HG02840 (cell line): ENCODE data around the gene AQP7.
"Not testable (repeated sequence)": the region's sequence is repeated elsewhere in the genome, so short reads cannot be mapped to it uniquely, and the experiment has no call there.

Experiments
- ATAC-seq: cut with Tn5 transposase; IDR thresholded peaks from one replicate; pipeline ENCODE4 v1.9.1; 2021; ENCODE audit warnings: mild to moderate bottlenecking, moderate library complexity, moderate number of reproducible peaks; ENCODE audit not compliant: unreplicated experiment, low FRiP score

Gene AQP7

GRCh38 chr9:33378121-33378795, 24.1 kb downstream of the AQP7 start:
- ATAC-seq, result no peak

GRCh38 chr9:33377089-33377715, 25.2 kb downstream of the AQP7 start:
- no peak for ATAC-seq

GRCh38 chr9:33375841-33376321, 26.5 kb downstream of the AQP7 start:
- no peak for ATAC-seq

- ATAC-seq, result no peak
Observed at GRCh38 chr9:33375238-33375840, 27.0 kb downstream of the AQP7 start.

GRCh38 chr9:33374634-33375237, 27.6 kb downstream of the AQP7 start:
- ATAC-seq, result no peak

GRCh38 chr9:33374190-33374589, 28.2 kb downstream of the AQP7 start:
- no peak for ATAC-seq

GRCh38 chr9:33372900-33373299, 29.5 kb downstream of the AQP7 start:
- ATAC-seq, result no peak

- no peak for ATAC-seq
Observed at GRCh38 chr9:33366979-33367480, 35.3 kb downstream of the AQP7 start.

- not testable (repeated sequence) for ATAC-seq
Observed at GRCh38 chr9:33364814-33365213, 37.6 kb downstream of the AQP7 start.

GRCh38 chr9:33364127-33364526, 38.2 kb downstream of the AQP7 start:
- ATAC-seq, result no peak

- ATAC-seq, result not testable (repeated sequence)
Observed at GRCh38 chr9:33358641-33359040, 43.7 kb downstream of the AQP7 start.

- ATAC-seq, result no peak
Observed at GRCh38 chr9:33355933-33356332, 46.4 kb downstream of the AQP7 start.

GRCh38 chr9:33354651-33355211, 47.6 kb downstream of the AQP7 start:
- no peak for ATAC-seq

GRCh38 chr9:33351547-33351946, 50.8 kb downstream of the AQP7 start:
- ATAC-seq, result no peak

GRCh38 chr9:33350310-33350709, 52.1 kb downstream of the AQP7 start:
- ATAC-seq, result no peak

GRCh38 chr9:33349743-33350142, 52.6 kb downstream of the AQP7 start:
- no peak for ATAC-seq

GRCh38 chr9:33348998-33349397, 53.4 kb downstream of the AQP7 start:
- ATAC-seq, result no peak

- ATAC-seq, result no peak
Observed at GRCh38 chr9:33346564-33346963, 55.8 kb downstream of the AQP7 start.

GRCh38 chr9:33344145-33344544, 58.2 kb downstream of the AQP7 start:
- no peak for ATAC-seq

GRCh38 chr9:33341182-33341581, 61.2 kb downstream of the AQP7 start:
- no peak for ATAC-seq

GRCh38 chr9:33340186-33340585, 62.2 kb downstream of the AQP7 start:
- no peak for ATAC-seq
